ENCODE results near the gene TRAK2. TPM values are rescaled to one million over a fixed set of nuclear protein-coding genes. Genes with fewer than 3 reads are reported as not detected.

TRAK2 gene
- total and polyA plus RNA-seq, 2 of the 8 experiments (the other 6 are each of a cell fraction or from before 2014, with no cell fraction given), result 4.5 to 15.7 TPM

DNA sequence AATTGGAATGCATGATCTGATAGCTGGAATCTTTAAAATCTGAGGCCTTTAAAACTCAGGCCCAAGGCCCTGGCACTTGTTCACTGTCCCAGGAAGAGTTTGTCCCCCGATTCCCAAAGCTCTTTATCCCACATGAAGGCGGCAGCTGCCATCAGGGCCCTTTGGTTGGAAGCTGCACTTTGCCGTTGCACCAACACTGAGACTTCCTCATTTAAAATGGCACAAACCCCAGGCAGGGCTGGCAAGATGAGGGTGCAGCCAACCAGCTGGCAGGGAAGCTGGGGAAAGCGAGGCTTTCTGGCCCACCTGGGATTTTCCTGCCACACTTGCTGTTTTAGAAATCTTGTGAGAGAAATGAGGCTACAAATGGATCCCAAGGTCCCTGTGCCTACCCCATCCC, 100.4 kb downstream of the TRAK2 start (continued):
- TF ChIP-seq, protein P1, sequence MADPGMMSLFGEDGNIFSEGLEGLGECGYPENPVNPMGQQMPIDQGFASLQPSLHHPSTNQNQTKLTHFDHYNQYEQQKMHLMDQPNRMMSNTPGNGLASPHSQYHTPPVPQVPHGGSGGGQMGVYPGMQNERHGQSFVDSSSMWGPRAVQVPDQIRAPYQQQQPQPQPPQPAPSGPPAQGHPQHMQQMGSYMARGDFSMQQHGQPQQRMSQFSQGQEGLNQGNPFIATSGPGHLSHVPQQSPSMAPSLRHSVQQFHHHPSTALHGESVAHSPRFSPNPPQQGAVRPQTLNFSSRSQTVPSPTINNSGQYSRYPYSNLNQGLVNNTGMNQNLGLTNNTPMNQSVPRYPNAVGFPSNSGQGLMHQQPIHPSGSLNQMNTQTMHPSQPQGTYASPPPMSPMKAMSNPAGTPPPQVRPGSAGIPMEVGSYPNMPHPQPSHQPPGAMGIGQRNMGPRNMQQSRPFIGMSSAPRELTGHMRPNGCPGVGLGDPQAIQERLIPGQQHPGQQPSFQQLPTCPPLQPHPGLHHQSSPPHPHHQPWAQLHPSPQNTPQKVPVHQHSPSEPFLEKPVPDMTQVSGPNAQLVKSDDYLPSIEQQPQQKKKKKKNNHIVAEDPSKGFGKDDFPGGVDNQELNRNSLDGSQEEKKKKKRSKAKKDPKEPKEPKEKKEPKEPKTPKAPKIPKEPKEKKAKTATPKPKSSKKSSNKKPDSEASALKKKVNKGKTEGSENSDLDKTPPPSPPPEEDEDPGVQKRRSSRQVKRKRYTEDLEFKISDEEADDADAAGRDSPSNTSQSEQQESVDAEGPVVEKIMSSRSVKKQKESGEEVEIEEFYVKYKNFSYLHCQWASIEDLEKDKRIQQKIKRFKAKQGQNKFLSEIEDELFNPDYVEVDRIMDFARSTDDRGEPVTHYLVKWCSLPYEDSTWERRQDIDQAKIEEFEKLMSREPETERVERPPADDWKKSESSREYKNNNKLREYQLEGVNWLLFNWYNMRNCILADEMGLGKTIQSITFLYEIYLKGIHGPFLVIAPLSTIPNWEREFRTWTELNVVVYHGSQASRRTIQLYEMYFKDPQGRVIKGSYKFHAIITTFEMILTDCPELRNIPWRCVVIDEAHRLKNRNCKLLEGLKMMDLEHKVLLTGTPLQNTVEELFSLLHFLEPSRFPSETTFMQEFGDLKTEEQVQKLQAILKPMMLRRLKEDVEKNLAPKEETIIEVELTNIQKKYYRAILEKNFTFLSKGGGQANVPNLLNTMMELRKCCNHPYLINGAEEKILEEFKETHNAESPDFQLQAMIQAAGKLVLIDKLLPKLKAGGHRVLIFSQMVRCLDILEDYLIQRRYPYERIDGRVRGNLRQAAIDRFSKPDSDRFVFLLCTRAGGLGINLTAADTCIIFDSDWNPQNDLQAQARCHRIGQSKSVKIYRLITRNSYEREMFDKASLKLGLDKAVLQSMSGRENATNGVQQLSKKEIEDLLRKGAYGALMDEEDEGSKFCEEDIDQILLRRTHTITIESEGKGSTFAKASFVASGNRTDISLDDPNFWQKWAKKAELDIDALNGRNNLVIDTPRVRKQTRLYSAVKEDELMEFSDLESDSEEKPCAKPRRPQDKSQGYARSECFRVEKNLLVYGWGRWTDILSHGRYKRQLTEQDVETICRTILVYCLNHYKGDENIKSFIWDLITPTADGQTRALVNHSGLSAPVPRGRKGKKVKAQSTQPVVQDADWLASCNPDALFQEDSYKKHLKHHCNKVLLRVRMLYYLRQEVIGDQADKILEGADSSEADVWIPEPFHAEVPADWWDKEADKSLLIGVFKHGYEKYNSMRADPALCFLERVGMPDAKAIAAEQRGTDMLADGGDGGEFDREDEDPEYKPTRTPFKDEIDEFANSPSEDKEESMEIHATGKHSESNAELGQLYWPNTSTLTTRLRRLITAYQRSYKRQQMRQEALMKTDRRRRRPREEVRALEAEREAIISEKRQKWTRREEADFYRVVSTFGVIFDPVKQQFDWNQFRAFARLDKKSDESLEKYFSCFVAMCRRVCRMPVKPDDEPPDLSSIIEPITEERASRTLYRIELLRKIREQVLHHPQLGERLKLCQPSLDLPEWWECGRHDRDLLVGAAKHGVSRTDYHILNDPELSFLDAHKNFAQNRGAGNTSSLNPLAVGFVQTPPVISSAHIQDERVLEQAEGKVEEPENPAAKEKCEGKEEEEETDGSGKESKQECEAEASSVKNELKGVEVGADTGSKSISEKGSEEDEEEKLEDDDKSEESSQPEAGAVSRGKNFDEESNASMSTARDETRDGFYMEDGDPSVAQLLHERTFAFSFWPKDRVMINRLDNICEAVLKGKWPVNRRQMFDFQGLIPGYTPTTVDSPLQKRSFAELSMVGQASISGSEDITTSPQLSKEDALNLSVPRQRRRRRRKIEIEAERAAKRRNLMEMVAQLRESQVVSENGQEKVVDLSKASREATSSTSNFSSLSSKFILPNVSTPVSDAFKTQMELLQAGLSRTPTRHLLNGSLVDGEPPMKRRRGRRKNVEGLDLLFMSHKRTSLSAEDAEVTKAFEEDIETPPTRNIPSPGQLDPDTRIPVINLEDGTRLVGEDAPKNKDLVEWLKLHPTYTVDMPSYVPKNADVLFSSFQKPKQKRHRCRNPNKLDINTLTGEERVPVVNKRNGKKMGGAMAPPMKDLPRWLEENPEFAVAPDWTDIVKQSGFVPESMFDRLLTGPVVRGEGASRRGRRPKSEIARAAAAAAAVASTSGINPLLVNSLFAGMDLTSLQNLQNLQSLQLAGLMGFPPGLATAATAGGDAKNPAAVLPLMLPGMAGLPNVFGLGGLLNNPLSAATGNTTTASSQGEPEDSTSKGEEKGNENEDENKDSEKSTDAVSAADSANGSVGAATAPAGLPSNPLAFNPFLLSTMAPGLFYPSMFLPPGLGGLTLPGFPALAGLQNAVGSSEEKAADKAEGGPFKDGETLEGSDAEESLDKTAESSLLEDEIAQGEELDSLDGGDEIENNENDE (IDR thresholded peaks at IDR 0.05; ENCODE audit: insufficient replicate concordance, low read length), result no peak
- no peak for TF ChIP-seq SAP30 (IDR thresholded peaks at IDR 0.05; ENCODE audit: insufficient read depth, insufficient replicate concordance, low read length)
- no peak for TF ChIP-seq BACH1 (IDR thresholded peaks at IDR 0.05; ENCODE audit: low read length)
- no peak for TF ChIP-seq FOSL1 (IDR thresholded peaks at IDR 0.05; ENCODE audit: insufficient read depth, low read depth, low read length)
- TF ChIP-seq MAFK (IDR thresholded peaks at IDR 0.05; ENCODE audit: low read depth, low read length), result no peak
- no peak for TF ChIP-seq CREB1 (IDR thresholded peaks at IDR 0.05)
- no peak for TF ChIP-seq BCL11A (IDR thresholded peaks at IDR 0.05; ENCODE audit: low read depth in 2 of 2, low read length in 2 of 2)
- no peak for TF ChIP-seq EP300 (IDR thresholded peaks at IDR 0.05; ENCODE audit: borderline replicate concordance in 1 of 2, low read depth in 2 of 2, low read length in 2 of 2)
- TF ChIP-seq, protein P2, sequence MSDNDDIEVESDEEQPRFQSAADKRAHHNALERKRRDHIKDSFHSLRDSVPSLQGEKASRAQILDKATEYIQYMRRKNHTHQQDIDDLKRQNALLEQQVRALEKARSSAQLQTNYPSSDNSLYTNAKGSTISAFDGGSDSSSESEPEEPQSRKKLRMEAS (IDR thresholded peaks at IDR 0.05), result no peak
- TF ChIP-seq SP4 (IDR thresholded peaks at IDR 0.05; ENCODE audit: low read length), result no peak
- no peak for TF ChIP-seq CTBP2 (IDR thresholded peaks at IDR 0.05; ENCODE audit: borderline replicate concordance, insufficient read depth, insufficient read length, low read length)
- TF ChIP-seq GTF2F1 (IDR thresholded peaks at IDR 0.05; ENCODE audit: borderline replicate concordance, low read depth, low read length), result no peak

Measured in H1 (cell line).